DMS79 treated with DMSO at 0.1 percent for 48 hours (cell line): Measurements from ENCODE around the gene CARD19.

Source experiments
- DNase-seq: peaks from one replicate; lab custom pipeline; 2025; lab: John Stamatoyannopoulos, UW

The CARD19 gene

DNA sequence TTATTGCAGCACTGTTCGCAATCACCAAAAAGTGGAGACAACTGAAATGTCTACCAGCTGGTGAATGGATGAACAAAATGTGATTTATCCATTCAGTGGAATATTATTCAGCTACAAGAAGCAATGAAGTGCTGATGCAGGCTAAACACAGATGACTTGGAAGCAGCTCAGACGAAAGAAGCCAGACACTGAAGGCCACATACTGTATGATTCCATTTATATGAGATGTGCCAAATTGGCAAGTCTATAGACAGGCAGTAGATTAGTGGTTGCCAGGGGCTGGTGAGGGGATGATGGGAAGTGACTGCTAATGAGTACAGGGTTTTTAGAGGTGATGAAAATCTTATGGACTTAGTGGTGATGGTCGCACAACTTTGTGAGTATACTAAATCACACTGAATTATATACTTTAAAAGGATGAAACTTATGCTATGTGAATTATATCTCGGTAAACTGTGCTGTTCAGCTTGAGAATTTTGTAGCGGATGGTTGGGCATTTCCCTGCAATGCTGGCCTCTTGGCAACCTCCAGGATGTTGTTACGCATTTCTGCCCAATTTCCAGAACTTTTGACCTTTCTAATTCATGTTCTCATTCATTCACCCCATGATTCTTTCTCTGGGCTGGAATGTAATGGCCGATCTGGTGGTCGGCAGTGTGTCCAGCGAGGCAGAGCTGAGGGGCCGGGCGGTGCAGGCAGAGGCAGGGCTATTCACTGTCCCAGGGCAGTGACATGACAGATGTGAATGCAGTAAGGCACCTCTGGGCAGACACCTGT is 66.0 kb downstream of the CARD19 start:
- no peak for DNase-seq
